Body of pancreas (tissue), 4 donors: ENCODE results near the gene GTF2IRD1. TPM values are rescaled to one million over a fixed set of nuclear protein-coding genes. Genes with fewer than 3 reads are reported as not detected.
"Not testable (repeated sequence)": the region's sequence is repeated elsewhere in the genome, so short reads cannot be mapped to it uniquely, and the experiment has no call there.

ENCODE experiments used
- ATAC-seq: fragments of 150-250 bp; one replicate; pipeline ENCODE4 v1.9.1; 2016
- DNase-seq, 4 donors: peaks; one replicate each; pipeline ENCODE4 v3.0.0-alpha.2; 2019
- H3K27ac ChIP-seq, 4 donors: fragments of 200-600 bp; sonication (generic); 1 replicate in 3 of 4; 2 replicates in 1 of 4; pipeline versions ENCODE4 v1.5.1 to v1.6.1; 2016 to 2019; ENCODE audit warnings: mild to moderate bottlenecking in 1 of 4, mixed read lengths in 1 of 4, moderate library complexity in 1 of 4
- H3K27me3 ChIP-seq, 2 donors: fragments of 200-600 bp; sonication (generic); one replicate each; pipeline ENCODE4 v1.6.0; 2016; ENCODE audit warnings: mild to moderate bottlenecking in 1 of 2
- H3K36me3 ChIP-seq, 2 donors: fragments of 200-600 bp; sonication (generic); replicated peaks in 1 of 2; 2 replicates each; pipeline ENCODE4 v1.5.1; 2016; ENCODE audit warnings: low read depth in 2 of 2; ENCODE audit not compliant: insufficient read depth in 1 of 2
- H3K4me1 ChIP-seq: fragments of 200-600 bp; sonication (generic); one replicate; pipeline ENCODE4 v1.6.0; 2016
- H3K4me3 ChIP-seq, 2 donors: fragments of 200-600 bp; sonication (generic); 1 replicate in 1 of 2; 2 replicates in 1 of 2; pipeline ENCODE4 v1.5.1; 2016 to 2019
- H3K9me3 ChIP-seq, 3 donors: fragments of 200-600 bp; sonication (generic); 1 replicate in 2 of 3; 2 replicates in 1 of 3; pipeline ENCODE4 v1.5.1; 2016
- CTCF ChIP-seq, 7 experiments: fragments of 450-650 bp in 4 of 7; fragments of 200-600 bp in 3 of 7; sonication (generic) in 3 of 7; IDR thresholded peaks; one replicate each; pipeline ENCODE4 v1.5.1; 2016 to 2019; ENCODE audit warnings: antibody characterized with exemption in 7 of 7
- POLR2A ChIP-seq, 3 donors: fragments of 450-650 bp; IDR thresholded peaks; one replicate each; pipeline ENCODE4 v1.6.1; 2016; ENCODE audit warnings: antibody characterized with exemption in 3 of 3, mild to moderate bottlenecking in 2 of 3
- WGBS, 2 donors: methylation state at CpG; one replicate each; pipeline ENCODE4 v1.1.5; 2017; 5-methylcytosine and 5-hydroxymethylcytosine counted together
- intact Hi-C: fragments of 100-400 bp; cut with DNase I; formaldehyde crosslinking; loops from one replicate; pipeline ENCODE4 v1.15.1; 2023
- total RNA-seq, 2 donors: library from RNA; depleted of rRNA; stranded (reverse); fragments of >200 nt; gene quantifications; one replicate each; pipeline ENCODE4 v1.1.0, GENCODE V29; 2016

Gene GTF2IRD1
- total RNA-seq, 2 donors from 2014 or later: 9.2 to 11.2 TPM

DNA sequence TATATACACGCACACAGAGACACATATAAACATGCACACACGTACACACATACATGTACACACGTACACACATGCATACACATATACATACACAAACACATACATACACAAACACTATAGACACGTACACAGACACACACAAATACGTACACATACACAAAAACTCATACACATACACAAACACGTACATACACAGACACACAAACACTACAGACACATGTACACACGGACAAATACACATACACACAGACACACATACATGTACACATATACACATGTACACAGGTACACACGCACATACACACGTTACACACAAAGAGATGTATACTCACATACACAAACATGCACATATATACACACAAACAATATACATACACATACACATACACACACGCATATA, 35.2 kb upstream of the GTF2IRD1 start:
- DNase-seq (no peak), ATAC-seq (no peak)
- H3K4me1 ChIP-seq: peaks cover 7% of the 10 kb centered on the region
- intact Hi-C loops: loop anchor here (10.0 kb wide), 1 partner anchor 626 kb away; no protein-coding TSS in a partner anchor
- H3K27ac ChIP-seq: no peak overlapping the region
- TF ChIP-seq CTCF (IDR thresholded peaks at IDR 0.05): no peak
- TF ChIP-seq POLR2A (IDR thresholded peaks at IDR 0.05): no peak
- no peaks in the 10 kb centered on the region for H3K36me3 ChIP-seq
- no peak overlapping the region for H3K4me3 ChIP-seq
- no peaks in the 10 kb centered on the region for H3K27me3 ChIP-seq
- H3K9me3 ChIP-seq: no peaks in the 10 kb centered on the region
- 72 to 76% methylated on average over 10 of the region's 10 CpGs for WGBS, 2 donors

- H3K4me1 ChIP-seq, H3K36me3 ChIP-seq, DNase-seq, H3K27ac ChIP-seq, H3K9me3 ChIP-seq, H3K4me3 ChIP-seq, ATAC-seq, H3K27me3 ChIP-seq: not testable (repeated sequence)
- WGBS, 2 donors: 63 to 78% methylated on average over 2 to 4 of the region's 4 CpGs
- intact Hi-C loops: loop anchor here (10.0 kb wide), 1 partner anchor 626 kb away; no protein-coding TSS in a partner anchor
Observed at GRCh38 chr7:74419232-74419631, 34.5 kb upstream of the GTF2IRD1 start.

GRCh38 chr7:74420006-74420405, 33.7 kb upstream of the GTF2IRD1 start:
- no peak for DNase-seq
- H3K4me1 ChIP-seq: peaks cover 7% of the 10 kb centered on the region
- no peak overlapping the region for H3K4me3 ChIP-seq
- ATAC-seq: no peak
- H3K27ac ChIP-seq: no peak overlapping the region
- WGBS, 2 donors: 85 to 92% methylated on average over 4 of the region's 4 CpGs
- TF ChIP-seq POLR2A (IDR thresholded peaks at IDR 0.05) (no peak), CTCF (IDR thresholded peaks at IDR 0.05) (no peak)
- no peaks in the 10 kb centered on the region for H3K27me3 ChIP-seq
- intact Hi-C loops: no loop called here
- H3K36me3 ChIP-seq: no peaks in the 10 kb centered on the region
- no peaks in the 10 kb centered on the region for H3K9me3 ChIP-seq

DNA sequence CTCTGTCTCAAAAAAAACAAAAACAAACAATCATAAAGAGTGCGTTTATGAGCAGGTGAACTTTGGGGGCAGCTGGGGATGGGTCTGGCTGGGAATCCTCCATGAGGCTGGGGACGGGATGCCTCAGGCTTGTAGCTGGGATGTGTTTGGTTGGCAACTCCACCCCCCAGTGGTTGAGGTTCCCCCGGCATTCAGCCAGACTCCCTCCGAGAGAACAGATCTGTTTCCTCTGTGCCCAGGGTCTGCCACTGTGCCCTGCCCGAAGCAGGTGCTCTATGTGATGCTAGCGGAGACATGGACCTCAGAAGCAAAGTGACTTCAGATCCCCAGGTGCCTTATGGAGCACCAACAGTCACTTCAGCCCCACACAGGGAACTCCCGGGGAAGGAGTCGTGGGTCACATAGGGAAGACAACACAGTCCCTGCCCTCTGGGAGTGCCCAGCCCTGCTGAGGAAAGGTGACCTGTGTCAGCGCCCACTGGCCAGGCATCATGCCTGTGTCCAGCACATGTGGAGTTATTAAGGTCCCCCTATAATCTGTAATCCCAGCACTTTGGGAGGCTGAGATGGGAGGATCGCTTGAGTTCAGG, 29.3 kb upstream of the GTF2IRD1 start:
- no peak overlapping the region for H3K4me3 ChIP-seq
- TF ChIP-seq POLR2A (IDR thresholded peaks at IDR 0.05): no peak
- no peak for TF ChIP-seq CTCF (IDR thresholded peaks at IDR 0.05)

GRCh38 chr7:74428023-74428422, 25.7 kb upstream of the GTF2IRD1 start:
- Histone ChIP-seq H3K27ac (no peak overlapping the region), H3K4me3 (no peak overlapping the region), H3K4me1 (no peaks in the 10 kb centered on the region), H3K36me3 (no peaks in the 10 kb centered on the region), H3K27me3 (no peaks in the 10 kb centered on the region), H3K9me3 (no peaks in the 10 kb centered on the region)
- no peak for DNase-seq
- intact Hi-C loops: no loop called here
- ATAC-seq: no peak
- TF ChIP-seq CTCF (IDR thresholded peaks at IDR 0.05) (no peak), POLR2A (IDR thresholded peaks at IDR 0.05) (no peak)
- 89% methylated on average over 4 of the region's 4 CpGs for WGBS, 2 donors

More for the DNA sequence above, 29.3 kb upstream of the GTF2IRD1 start:
- DNase-seq (no peak), ATAC-seq (no peak)
- intact Hi-C loops: no loop called here
- no peak overlapping the region for H3K27ac ChIP-seq
- H3K27me3 ChIP-seq: no peaks in the 10 kb centered on the region
- H3K36me3 ChIP-seq: no peaks in the 10 kb centered on the region
- 80 to 92% methylated on average over 10 of the region's 10 CpGs for WGBS, 2 donors
- no peaks in the 10 kb centered on the region for H3K9me3 ChIP-seq
- no peaks in the 10 kb centered on the region for H3K4me1 ChIP-seq
